MM.1S (cell line): ENCODE measurements around the gene CELF2.

Experiments
- CTCF ChIP-seq: fragments of 300-600 bp; sonication (generic); IDR thresholded peaks from 2 replicates; pipeline ENCODE4 v1.5.1; 2016; ENCODE audit warnings: antibody characterized with exemption, low read length, mixed read lengths
- EZH2 ChIP-seq: fragments of 300-600 bp; sonication (generic); optimal IDR thresholded peaks from 2 replicates; pipeline ENCODE3; 2017; ENCODE audit warnings: low read depth, mild to moderate bottlenecking, antibody characterized with exemption, low read length, mixed read lengths
- EZH2phosphoT487 ChIP-seq: fragments of 300-600 bp; sonication (generic); IDR thresholded peaks from 2 replicates; pipeline ENCODE4 v1.6.1; 2018; ENCODE audit warnings: antibody characterized with exemption, low read length

GRCh38 chr10:11002916-11003315 is 14.8 kb upstream of the CELF2 start:
- TF ChIP-seq EZH2phosphoT487: no peak
- no peak for TF ChIP-seq CTCF
- TF ChIP-seq EZH2: no peak
